Neural crest cell (in vitro differentiated cells): ENCODE results near the gene EYS. TPM values are rescaled to one million over a fixed set of nuclear protein-coding genes. Genes with fewer than 3 reads are reported as not detected.
"Not testable (repeated sequence)": the region's sequence is repeated elsewhere in the genome, so short reads cannot be mapped to it uniquely, and the experiment has no call there.

Source experiments
- DNase-seq: peaks from one replicate; pipeline ENCODE4 v3.0.0; 2021; ENCODE audit warnings: low read depth, mixed read lengths, low spot score
- H3K27ac Mint-ChIP-seq: one replicate; pipeline ENCODE4 v1.8.0; 2021; ENCODE audit warnings: mild to moderate bottlenecking, mixed read lengths; ENCODE audit not compliant: unreplicated experiment
- H3K27me3 Mint-ChIP-seq: 2 replicates; pipeline ENCODE4 v1.8.0; 2021; ENCODE audit warnings: low read depth, mild to moderate bottlenecking, mixed read lengths
- H3K36me3 Mint-ChIP-seq: 2 replicates; pipeline ENCODE4 v1.8.0; 2021; ENCODE audit warnings: low read depth, mild to moderate bottlenecking, mixed read lengths
- H3K4me1 Mint-ChIP-seq: 2 replicates; pipeline ENCODE4 v1.8.0; 2021; ENCODE audit warnings: mixed read lengths
- H3K4me3 Mint-ChIP-seq: one replicate; pipeline ENCODE4 v1.8.0; 2021; ENCODE audit warnings: mild to moderate bottlenecking, mixed read lengths
- H3K9me3 Mint-ChIP-seq: 2 replicates; pipeline ENCODE4 v1.8.0; 2021; ENCODE audit warnings: mixed read lengths
- total RNA-seq: library from RNA; stranded (reverse); gene quantifications from 2 replicates; pipeline ENCODE4 v1.2.1, GENCODE V29; 2021
- TF ChIP-seq, protein P1 (sequence below): fragments of 200-600 bp; sonication (generic); conservative IDR thresholded peaks from 2 replicates; pipeline ENCODE4 v1.5.0; 2021; ENCODE audit warnings: antibody characterized with exemption, mild to moderate bottlenecking

The EYS gene
- total RNA-seq, 1 donor from 2014 or later: 0.40 TPM

DNA sequence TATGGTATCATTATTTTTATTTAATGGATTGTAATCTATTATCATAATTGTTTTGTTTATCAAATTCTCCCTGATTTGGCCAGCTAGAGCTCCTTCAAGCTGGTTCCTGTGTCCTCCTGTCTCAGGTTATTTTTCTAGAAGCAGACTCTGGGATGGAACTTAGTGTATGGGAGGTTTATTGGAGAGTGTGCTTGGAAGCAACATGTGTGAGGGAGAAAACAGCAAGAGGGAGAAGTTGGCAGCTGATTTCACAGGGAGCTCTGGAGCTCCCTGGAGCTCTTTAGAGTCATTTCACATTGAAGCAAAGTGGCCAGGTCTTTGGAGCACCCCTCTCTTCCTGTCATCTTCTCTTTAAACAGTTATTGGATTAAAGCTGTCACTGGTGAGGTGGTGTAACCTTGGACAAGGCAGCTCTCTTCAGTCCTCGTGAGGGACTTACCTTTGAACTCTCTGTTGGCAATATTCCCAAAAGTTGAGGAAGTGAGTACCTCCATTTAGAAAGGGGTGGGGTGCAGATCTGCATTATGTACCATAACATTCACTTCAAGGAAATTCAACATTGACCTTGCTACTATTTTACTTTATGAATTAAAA lies 1967.8 kb downstream of the EYS start:
- no peak for DNase-seq
- H3K4me3 Mint-ChIP-seq: no peak overlapping the region
- H3K4me1 Mint-ChIP-seq: no peaks in the 10 kb centered on the region
- peaks cover 7% of the 10 kb centered on the region for H3K9me3 Mint-ChIP-seq
- no peak overlapping the region for H3K27ac Mint-ChIP-seq
- H3K36me3 Mint-ChIP-seq: peaks cover 8% of the 10 kb centered on the region
- TF ChIP-seq, protein P1, sequence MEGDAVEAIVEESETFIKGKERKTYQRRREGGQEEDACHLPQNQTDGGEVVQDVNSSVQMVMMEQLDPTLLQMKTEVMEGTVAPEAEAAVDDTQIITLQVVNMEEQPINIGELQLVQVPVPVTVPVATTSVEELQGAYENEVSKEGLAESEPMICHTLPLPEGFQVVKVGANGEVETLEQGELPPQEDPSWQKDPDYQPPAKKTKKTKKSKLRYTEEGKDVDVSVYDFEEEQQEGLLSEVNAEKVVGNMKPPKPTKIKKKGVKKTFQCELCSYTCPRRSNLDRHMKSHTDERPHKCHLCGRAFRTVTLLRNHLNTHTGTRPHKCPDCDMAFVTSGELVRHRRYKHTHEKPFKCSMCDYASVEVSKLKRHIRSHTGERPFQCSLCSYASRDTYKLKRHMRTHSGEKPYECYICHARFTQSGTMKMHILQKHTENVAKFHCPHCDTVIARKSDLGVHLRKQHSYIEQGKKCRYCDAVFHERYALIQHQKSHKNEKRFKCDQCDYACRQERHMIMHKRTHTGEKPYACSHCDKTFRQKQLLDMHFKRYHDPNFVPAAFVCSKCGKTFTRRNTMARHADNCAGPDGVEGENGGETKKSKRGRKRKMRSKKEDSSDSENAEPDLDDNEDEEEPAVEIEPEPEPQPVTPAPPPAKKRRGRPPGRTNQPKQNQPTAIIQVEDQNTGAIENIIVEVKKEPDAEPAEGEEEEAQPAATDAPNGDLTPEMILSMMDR: no peak
- peaks cover 4% of the 10 kb centered on the region for H3K27me3 Mint-ChIP-seq

DNA sequence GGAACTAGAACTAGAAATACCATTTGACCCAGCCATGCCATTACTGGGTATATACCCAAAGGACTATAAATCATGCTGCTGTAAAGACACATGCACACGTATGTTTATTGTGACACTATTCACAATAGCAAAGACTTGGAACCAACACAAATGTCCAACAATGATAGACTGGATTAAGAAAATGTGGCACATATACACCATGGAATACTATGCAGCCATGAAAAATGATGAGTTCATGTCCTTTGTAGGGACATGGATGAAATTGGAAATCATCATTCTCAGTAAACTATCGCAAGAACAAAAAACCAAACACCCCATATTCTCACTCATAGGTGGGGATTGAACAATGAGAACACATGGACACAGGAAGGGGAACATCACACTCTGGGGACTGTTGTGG lies 1968.8 kb downstream of the EYS start:
- H3K4me3 Mint-ChIP-seq, H3K27ac Mint-ChIP-seq, DNase-seq, H3K36me3 Mint-ChIP-seq, H3K9me3 Mint-ChIP-seq, H3K4me1 Mint-ChIP-seq, H3K27me3 Mint-ChIP-seq: not testable (repeated sequence)

DNA sequence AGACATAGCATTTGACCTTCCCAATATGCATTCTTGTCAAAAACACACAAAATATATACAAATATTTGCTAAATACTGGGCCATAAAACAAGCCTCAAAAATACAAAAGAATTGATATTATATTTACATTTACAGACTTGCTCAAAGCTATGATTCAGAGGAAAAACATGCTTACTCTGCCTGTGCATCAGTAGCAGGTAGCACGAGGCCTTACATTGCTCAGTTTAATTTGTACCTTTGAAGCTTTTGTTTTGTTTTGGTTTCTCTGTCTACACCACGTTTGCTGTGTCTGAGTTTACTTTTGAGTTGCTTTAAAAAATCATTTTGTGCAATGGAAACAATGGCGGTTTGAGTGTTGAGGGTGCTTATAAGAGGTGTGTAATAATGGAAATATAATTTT lies 1972.1 kb downstream of the EYS start:
- peaks cover 6% of the 10 kb centered on the region for H3K9me3 Mint-ChIP-seq
- no peak overlapping the region for H3K27ac Mint-ChIP-seq
- DNase-seq: no peak
- H3K36me3 Mint-ChIP-seq: peaks cover 8% of the 10 kb centered on the region
- TF ChIP-seq, protein P1: no peak
- no peak overlapping the region for H3K4me3 Mint-ChIP-seq
- H3K27me3 Mint-ChIP-seq: no peaks in the 10 kb centered on the region
- no peaks in the 10 kb centered on the region for H3K4me1 Mint-ChIP-seq

DNA sequence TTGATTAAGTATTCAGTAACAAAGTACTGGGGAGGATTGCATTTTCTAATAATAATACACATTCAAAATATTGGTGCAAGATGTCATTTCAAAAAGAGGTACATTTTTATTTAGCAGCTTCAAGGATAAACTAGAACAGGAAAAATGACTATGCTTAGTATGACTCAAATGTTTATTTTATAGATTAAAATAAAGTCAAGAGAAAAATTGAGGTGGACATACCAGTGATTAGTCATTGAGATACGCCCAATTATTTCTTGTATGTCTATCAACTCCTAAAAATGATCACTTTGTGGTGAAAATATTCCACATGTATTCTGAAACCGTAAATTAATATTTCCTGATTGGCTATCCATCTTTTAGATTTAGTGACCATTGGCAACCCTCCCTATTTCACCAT lies 1974.7 kb downstream of the EYS start:
- Mint-ChIP-seq H3K27ac (no peak overlapping the region), H3K27me3 (no peaks in the 10 kb centered on the region)
- DNase-seq: no peak

DNA sequence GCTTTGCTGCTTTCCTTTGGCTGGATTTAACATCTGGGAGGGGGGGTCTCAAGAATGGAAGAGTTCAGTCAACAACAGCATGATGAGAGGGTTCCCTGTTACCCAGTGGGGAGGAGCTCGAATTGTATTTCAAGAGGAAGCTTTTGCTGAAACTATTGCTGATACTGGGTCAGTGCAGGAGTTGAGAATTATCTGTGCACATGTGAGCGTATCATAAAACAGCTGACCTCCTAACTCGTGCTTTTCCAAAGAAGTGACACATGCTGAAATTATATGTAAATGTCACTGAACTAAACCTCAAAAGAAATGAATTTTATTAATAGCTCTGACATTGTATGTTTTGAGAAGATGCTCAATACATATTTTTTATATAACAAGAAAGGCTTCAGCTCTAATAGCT lies 1975.1 kb downstream of the EYS start:
- Mint-ChIP-seq H3K9me3 (peaks cover 6% of the 10 kb centered on the region), H3K36me3 (peaks cover 8% of the 10 kb centered on the region), H3K27ac (no peak overlapping the region), H3K4me1 (no peaks in the 10 kb centered on the region), H3K27me3 (no peaks in the 10 kb centered on the region), H3K4me3 (no peak overlapping the region)
- TF ChIP-seq, protein P1: no peak
- DNase-seq: no peak

More for the DNA sequence above, 1974.7 kb downstream of the EYS start:
- peaks cover 8% of the 10 kb centered on the region for H3K36me3 Mint-ChIP-seq
- no peaks in the 10 kb centered on the region for H3K4me1 Mint-ChIP-seq
- TF ChIP-seq, protein P1: no peak
- no peak overlapping the region for H3K4me3 Mint-ChIP-seq
- H3K9me3 Mint-ChIP-seq: peaks cover 6% of the 10 kb centered on the region

DNA sequence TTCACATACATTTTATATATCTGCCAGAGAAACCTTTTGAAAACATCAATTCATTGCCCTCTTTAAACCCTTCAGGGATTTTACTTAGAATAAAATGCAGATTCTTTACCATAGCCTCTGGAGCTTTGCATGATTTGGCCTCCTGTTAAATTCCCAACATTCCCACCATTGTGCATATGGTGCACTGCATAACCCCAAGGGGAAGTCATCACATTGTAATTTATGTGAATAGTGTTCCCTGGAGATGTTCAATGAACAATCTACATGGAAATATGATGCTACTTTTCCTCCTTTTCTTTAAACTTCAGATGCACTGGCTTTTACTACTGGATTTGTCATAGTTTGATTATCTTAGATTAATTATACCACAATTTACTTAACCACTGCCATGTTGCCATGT lies 1976.7 kb downstream of the EYS start:
- no peaks in the 10 kb centered on the region for H3K4me1 Mint-ChIP-seq
- H3K36me3 Mint-ChIP-seq: peaks cover 7% of the 10 kb centered on the region
- peaks cover 1% of the 10 kb centered on the region for H3K9me3 Mint-ChIP-seq
- no peaks in the 10 kb centered on the region for H3K27me3 Mint-ChIP-seq
- H3K27ac Mint-ChIP-seq: no peak overlapping the region
- TF ChIP-seq, protein P1: no peak
- no peak overlapping the region for H3K4me3 Mint-ChIP-seq
- no peak for DNase-seq
